ENCODE measurements around the gene CTDSP2.
"Not testable (repeated sequence)": the region's sequence is repeated elsewhere in the genome, so short reads cannot be mapped to it uniquely, and the experiment has no call there.

The CTDSP2 gene

GRCh38 chr12:57846577-57847319, at the start of gene CTDSP2:
TSS of gene CTDSP2 (minus strand) at chr12:57846729. CDS start at chr12:57846435, 294 bp downstream.
- DNase-seq: peak; percentile 98

- peak; percentile 32 for DNase-seq
Observed at GRCh38 chr12:57896115-57896433, 49.5 kb upstream of the CTDSP2 start.

- peak; percentile 29 for DNase-seq
Observed at GRCh38 chr12:57895389-57896114, 49.0 kb upstream of the CTDSP2 start.

- no peak for DNase-seq
Observed at GRCh38 chr12:57894399-57895292, 48.1 kb upstream of the CTDSP2 start.

GRCh38 chr12:57893431-57894353, 47.2 kb upstream of the CTDSP2 start:
- DNase-seq: peak; percentile 87

GRCh38 chr12:57892232-57892972, 45.9 kb upstream of the CTDSP2 start:
- no peak for DNase-seq

GRCh38 chr12:57891542-57892228, 45.2 kb upstream of the CTDSP2 start:
- no peak for DNase-seq

GRCh38 chr12:57890191-57891115, 43.9 kb upstream of the CTDSP2 start:
- no peak for DNase-seq

- peak; percentile 68 for DNase-seq
Observed at GRCh38 chr12:57889500-57889989, 43.0 kb upstream of the CTDSP2 start.

- peak; percentile 71 for DNase-seq
Observed at GRCh38 chr12:57888409-57889157, 42.1 kb upstream of the CTDSP2 start.

DNA sequence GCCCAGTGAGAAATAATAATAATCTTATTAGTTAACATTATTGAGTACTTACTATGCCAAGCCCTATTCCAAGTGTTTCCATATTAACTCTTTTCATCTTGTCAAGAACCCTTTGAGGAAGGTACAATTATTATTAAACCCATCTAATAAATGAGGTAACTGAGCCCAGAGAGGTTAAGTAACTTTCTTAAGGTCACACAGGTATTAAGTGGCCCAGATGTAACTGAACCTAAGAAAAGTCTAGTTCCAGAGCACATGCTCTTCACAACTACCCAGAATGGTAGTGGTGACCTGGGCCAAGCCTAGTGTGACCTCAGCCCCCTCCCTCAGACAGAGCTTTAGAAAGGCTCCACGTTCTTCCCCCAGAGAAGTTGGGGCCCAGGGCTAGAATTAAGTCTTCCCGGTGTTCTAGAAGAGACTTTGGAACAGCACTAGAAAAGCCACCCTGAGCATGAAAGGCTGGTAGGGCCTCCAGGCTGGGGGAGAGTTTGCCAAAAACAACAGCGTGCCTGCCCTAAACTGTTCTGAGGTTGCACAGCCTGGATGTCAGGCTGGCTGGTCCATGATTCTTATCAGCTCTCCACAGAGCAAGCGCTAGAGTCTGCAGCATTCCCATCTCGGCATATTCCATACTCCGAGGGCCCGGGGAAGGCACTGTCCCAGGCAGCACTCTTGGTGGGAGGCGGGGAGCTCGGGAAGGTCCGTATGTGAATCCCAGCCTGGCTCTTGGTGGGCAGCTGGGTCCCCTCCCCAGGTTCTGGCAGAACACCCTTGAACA, 41.3 kb upstream of the CTDSP2 start:
- peak; percentile 15 for DNase-seq

DNA sequence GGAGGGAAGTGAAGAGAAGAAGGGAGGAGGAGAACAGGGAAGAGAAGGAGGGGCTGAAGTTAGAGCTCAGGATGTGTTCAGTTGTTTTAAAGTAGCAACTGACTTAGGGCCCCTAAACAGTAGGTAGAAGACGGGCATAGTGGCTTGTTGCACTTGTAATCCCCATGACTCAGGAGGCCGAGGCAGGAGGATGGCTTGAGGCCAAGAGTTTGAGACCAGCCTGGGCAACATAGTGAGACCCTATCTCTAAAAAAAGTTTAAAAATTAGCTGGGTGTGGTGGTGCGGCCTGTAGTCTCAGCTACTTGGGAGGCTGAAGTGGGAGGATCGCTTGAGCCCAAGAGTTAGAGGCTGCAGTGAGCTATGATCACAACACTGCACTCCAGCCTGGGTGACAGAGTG, 40.4 kb upstream of the CTDSP2 start:
- not testable (repeated sequence) for DNase-seq

- no peak for DNase-seq
Observed at GRCh38 chr12:57886542-57886941, 40.0 kb upstream of the CTDSP2 start.

DNA sequence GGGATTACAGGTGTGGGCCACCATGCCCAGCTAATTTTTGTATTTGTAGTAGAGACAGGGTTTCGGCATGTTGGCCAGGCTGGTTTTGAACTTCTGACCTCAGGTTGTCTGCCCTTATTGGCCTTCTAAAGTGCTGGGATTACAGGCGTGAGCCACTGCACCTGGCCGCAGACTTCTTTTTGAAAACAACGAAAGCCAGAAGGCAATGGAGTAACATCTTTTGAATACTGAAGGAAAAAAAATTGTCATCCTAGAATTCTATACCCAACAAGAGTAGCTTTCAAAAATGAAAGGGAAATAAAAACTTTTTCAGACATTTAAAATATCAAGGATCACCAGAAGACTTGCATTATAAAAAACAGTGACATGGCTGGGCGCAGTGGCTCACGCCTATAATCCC, 38.7 kb upstream of the CTDSP2 start:
- no peak for DNase-seq

- DNase-seq: no peak
Observed at GRCh38 chr12:57883700-57884099, 37.2 kb upstream of the CTDSP2 start.

GRCh38 chr12:57883057-57883456, 36.5 kb upstream of the CTDSP2 start:
- no peak for DNase-seq

GRCh38 chr12:57882575-57882974, 36.0 kb upstream of the CTDSP2 start:
- no peak for DNase-seq

DNA sequence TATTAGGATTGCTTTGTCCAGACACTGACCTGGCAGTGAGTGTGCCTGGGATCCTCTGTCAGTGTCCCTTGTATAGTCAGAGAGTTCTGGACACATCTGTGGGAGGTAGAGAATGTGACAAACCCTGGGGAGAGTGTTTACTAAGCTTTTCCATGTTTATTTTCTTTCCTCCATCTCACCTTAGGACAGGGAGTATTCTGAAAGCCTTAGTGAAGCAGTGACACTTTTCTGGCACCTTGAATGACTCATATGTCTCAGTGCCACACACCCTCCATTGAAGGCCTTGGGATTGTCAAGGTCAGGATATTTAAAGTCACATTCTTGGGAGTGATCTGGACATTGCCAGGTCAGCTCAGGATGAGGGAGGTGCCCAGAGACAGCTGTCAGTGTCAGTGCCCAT, 34.9 kb upstream of the CTDSP2 start:
- no peak for DNase-seq

All from HCEC 1CT (cell line).